Inflammatory macrophage treated with lipopolysaccharide for 4 hours (primary cell): ENCODE measurements around the gene OS9.

ENCODE experiments used
- DNase-seq: peaks from one replicate; pipeline ENCODE4 v3.0.0-alpha.2; 2020

Gene OS9

GRCh38 chr12:57754411-57755193 lies 60.7 kb downstream of the OS9 start, which contains the start of gene MARCHF9:
MARCHF9 (plus strand) TSS chr12:57755103; CDS start chr12:57755529, 426 bp downstream.
- no peak for DNase-seq

GRCh38 chr12:57755194-57755453 lies 61.2 kb downstream of the OS9 start:
- no peak for DNase-seq

- no peak for DNase-seq
These were observed 61.8 kb downstream of the OS9 start for GRCh38 chr12:57755454-57756372.

GRCh38 chr12:57756406-57757341 lies 62.7 kb downstream of the OS9 start:
- peak; percentile 69 for DNase-seq

- DNase-seq, result no peak
These were observed 63.8 kb downstream of the OS9 start for GRCh38 chr12:57757771-57758170.

- DNase-seq, result no peak
These were observed 64.8 kb downstream of the OS9 start for GRCh38 chr12:57758552-57759359.

DNA sequence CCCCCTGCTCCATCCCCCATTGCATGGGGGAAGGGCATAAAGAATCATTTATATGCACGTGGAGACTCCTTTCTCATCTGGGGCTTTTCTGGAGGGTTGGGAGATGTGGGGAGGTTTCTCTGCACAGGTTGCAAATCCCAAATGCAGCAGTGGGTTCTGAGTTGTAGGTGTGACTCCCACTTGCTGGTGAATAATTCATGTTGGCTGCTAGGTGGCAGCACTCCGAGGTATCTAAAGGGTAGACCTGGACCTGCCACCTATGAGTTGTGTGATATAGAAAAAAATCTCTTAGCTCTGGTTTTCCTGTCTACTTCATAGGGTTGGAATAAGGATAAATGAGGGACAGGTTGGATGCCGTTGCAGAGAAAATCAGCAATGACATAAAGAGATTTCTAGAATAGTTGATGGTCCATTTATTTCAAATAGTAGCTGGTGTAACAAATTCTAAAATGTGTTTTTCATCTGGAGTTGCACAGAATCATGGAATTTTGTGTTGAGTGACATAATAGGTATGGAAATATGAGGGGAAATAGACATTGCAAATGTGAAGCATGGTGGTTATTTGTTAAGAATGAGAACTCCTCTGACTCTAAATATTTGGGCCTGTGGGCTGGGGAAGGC lies 65.5 kb downstream of the OS9 start:
- no peak for DNase-seq

- no peak for DNase-seq
These were observed 66.5 kb downstream of the OS9 start for GRCh38 chr12:57760347-57760982.

- no peak for DNase-seq
These were observed 67.6 kb downstream of the OS9 start for GRCh38 chr12:57761391-57761998.

DNA sequence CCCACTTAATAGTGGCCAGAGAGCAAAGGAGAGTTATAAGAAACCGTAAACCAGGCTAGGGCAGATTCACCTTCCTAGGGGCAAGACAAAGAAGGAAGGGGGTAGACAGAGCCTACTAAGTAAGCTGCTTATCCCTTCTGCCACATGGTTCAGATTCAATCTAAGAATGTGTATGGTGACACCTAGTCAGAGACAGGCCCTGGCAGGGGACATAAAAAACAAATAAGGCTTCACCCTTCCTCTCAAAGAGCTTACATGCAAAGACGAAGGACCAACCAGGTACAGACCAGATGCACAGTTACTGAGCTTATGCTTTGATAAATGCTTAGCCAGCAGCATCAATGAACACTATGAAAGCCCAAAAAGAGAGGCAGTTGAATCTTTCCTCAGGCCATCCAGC lies 68.5 kb downstream of the OS9 start:
- DNase-seq, result no peak

- DNase-seq, result no peak
These were observed 70.1 kb downstream of the OS9 start for GRCh38 chr12:57763881-57764661.

- no peak for DNase-seq
These were observed 70.7 kb downstream of the OS9 start for GRCh38 chr12:57764662-57765002.

DNA sequence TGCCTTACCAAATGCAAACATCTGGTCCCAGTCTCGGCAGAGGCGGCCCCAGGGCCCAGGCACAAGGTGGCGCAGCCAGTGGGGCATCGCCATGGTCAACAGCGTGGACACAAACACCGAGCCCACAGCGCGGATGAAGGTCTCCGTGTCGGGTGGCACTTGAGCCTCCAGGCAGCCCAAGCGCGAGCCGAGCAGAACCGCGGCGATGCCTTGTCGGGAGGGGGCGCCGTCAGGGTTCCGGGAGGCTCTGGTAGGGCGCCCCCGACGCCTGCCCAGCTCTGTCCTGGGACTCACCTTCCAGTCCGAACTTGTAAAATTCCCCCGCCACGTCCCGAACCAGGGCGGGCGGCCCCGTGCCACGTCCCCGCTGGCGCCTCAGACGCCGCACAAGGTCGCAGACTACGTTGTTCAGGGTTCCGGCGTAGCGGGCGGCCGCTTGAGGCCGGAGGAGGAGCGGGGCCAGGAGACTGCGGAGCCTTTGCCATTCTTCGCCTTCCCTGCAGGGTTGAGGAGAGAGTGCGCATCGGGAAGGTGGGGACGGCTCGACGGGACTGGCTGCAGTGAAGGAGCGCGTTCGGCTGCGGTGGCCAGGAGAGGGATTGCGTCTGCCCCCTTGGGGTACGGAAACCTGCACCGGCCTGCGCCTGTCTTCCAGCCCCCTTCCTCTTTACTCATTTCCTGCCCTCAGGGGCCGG lies 71.2 kb downstream of the OS9 start:
- peak; percentile 38 for DNase-seq

GRCh38 chr12:57765698-57766463 lies 71.9 kb downstream of the OS9 start:
- no peak for DNase-seq

- peak; percentile 74 for DNase-seq
These were observed 72.8 kb downstream of the OS9 start, which contains the start of gene CYP27B1 for GRCh38 chr12:57766464-57767304. CYP27B1 (minus strand) TSS chr12:57767078; CDS start chr12:57767041, 37 bp downstream.

DNA sequence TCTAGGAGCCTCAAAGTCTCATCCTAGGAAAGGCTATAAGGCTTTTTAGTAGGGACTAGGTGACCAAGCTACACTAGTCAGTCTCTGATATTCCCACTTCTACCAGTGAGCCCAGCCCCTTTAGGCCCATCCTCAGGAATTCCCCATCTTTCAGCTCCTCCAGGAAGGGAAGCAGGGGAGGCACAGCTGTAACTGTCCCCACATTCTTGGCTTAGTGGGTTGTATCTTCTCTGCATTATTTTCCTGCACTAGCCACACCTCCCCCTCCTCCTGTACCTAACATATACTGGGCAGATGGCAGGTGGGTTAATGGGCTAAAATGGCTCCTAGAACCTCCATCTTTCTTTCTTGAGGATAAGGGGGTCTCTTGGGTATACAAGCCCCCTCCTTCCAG lies 73.4 kb downstream of the OS9 start:
- DNase-seq, result no peak

- no peak for DNase-seq
These were observed 73.9 kb downstream of the OS9 start for GRCh38 chr12:57767876-57768275.
